Ascending aorta (tissue), 2 donors: ENCODE data around the gene GCGR. TPM values are rescaled to one million over a fixed set of nuclear protein-coding genes. Genes with fewer than 3 reads are reported as not detected.

Experiments used
- DNase-seq, 2 donors: peaks; one replicate each; pipeline ENCODE4 v3.0.0-alpha.2; 2019; ENCODE audit warnings: low spot score in 2 of 2
- H3K27ac ChIP-seq, 2 donors: fragments of 200-600 bp; sonication (generic); one replicate each; pipeline ENCODE4 v1.5.1; 2016 to 2017; ENCODE audit warnings: mild to moderate bottlenecking in 1 of 2
- H3K27me3 ChIP-seq: fragments of 200-600 bp; sonication (generic); one replicate; pipeline ENCODE4 v1.5.1; 2017
- H3K36me3 ChIP-seq, 2 donors: fragments of 200-600 bp; sonication (generic); one replicate each; pipeline ENCODE4 v1.5.1; 2016
- H3K4me1 ChIP-seq, 2 donors: fragments of 200-600 bp; sonication (generic); one replicate each; pipeline ENCODE4 v1.5.1; 2016 to 2017; ENCODE audit warnings: mild to moderate bottlenecking in 1 of 2
- H3K4me3 ChIP-seq, 2 donors: fragments of 200-600 bp; sonication (generic); one replicate each; pipeline ENCODE4 v1.5.1; 2016 to 2017; ENCODE audit warnings: mild to moderate bottlenecking in 1 of 2
- H3K9me3 ChIP-seq, 2 donors: fragments of 200-600 bp; sonication (generic); one replicate each; pipeline ENCODE4 v1.5.1; 2016
- CTCF ChIP-seq, 3 experiments: fragments of 200-600 bp in 2 of 3; fragments of 450-650 bp in 1 of 3; sonication (generic) in 2 of 3; IDR thresholded peaks; one replicate each; pipeline ENCODE4 v1.5.1; 2016 to 2019; ENCODE audit warnings: antibody characterized with exemption in 3 of 3, mild to moderate bottlenecking in 1 of 3, moderate library complexity in 1 of 3
- intact Hi-C: fragments of 100-400 bp; cut with DNase I; formaldehyde crosslinking; loops from one replicate; pipeline ENCODE4 v1.15.1; 2023
- total RNA-seq: library from RNA; depleted of rRNA; stranded (reverse); fragments of >200 nt; gene quantifications from one replicate; pipeline ENCODE4 v1.1.0, GENCODE V29; 2016

GCGR gene
- total RNA-seq, 1 donor from 2014 or later = not detected

- Histone ChIP-seq H3K9me3 (no peaks in the 10 kb centered on the region), H3K4me3 (no peak overlapping the region), H3K4me1 (peaks cover 0 to 9% of the 10 kb centered on the region in 2 donors), H3K27me3 (peaks cover 32% of the 10 kb centered on the region), H3K27ac (no peak overlapping the region), H3K36me3 (no peaks in the 10 kb centered on the region)
- DNase-seq = no peak
- TF ChIP-seq CTCF (IDR thresholded peaks at IDR 0.05) = no peak
- intact Hi-C loops = no loop called here
Measured at GRCh38 chr17:81802048-81802758, 1.7 kb upstream of the GCGR start.

- intact Hi-C loops = no loop called here
- H3K4me3 ChIP-seq = no peak overlapping the region
- no peaks in the 10 kb centered on the region for H3K36me3 ChIP-seq
- peaks cover 32% of the 10 kb centered on the region for H3K27me3 ChIP-seq
- H3K27ac ChIP-seq = no peak overlapping the region
- no peak for TF ChIP-seq CTCF (IDR thresholded peaks at IDR 0.05)
- no peaks in the 10 kb centered on the region for H3K9me3 ChIP-seq
- DNase-seq = no peak
- peaks cover 0 to 9% of the 10 kb centered on the region in 2 donors for H3K4me1 ChIP-seq
Measured at GRCh38 chr17:81802856-81803643, 900 bp upstream of the GCGR start.

- no peak overlapping the region for H3K27ac ChIP-seq
- peak overlapping the region; percentile 7 to 20 for H3K4me3 ChIP-seq
- peaks cover 0 to 9% of the 10 kb centered on the region in 2 donors for H3K4me1 ChIP-seq
- H3K36me3 ChIP-seq = no peaks in the 10 kb centered on the region
- intact Hi-C loops = no loop called here
- no peaks in the 10 kb centered on the region for H3K9me3 ChIP-seq
- no peak for DNase-seq
- TF ChIP-seq CTCF (IDR thresholded peaks at IDR 0.05) = no peak
- H3K27me3 ChIP-seq = peaks cover 32% of the 10 kb centered on the region
Measured at GRCh38 chr17:81804559-81805399, 829 bp downstream of the GCGR start.

GRCh38 chr17:81805707-81806460 lies 1.9 kb downstream of the GCGR start:
- peaks cover 32% of the 10 kb centered on the region for H3K27me3 ChIP-seq
- no peak for DNase-seq
- H3K36me3 ChIP-seq = no peaks in the 10 kb centered on the region
- no peaks in the 10 kb centered on the region for H3K9me3 ChIP-seq
- intact Hi-C loops = no loop called here
- no peak for TF ChIP-seq CTCF (IDR thresholded peaks at IDR 0.05)
- no peak overlapping the region for H3K27ac ChIP-seq
- H3K4me1 ChIP-seq = peaks cover 0 to 9% of the 10 kb centered on the region in 2 donors
- no peak overlapping the region for H3K4me3 ChIP-seq
